Nucleus accumbens (tissue), 56 donors: ENCODE measurements around the gene CYTH1.
"Not testable (repeated sequence)": the region's sequence is repeated elsewhere in the genome, so short reads cannot be mapped to it uniquely, and the experiment has no call there.

Source experiments
- DNase-seq, 56 donors: peaks; one replicate each; lab custom pipeline; 2025; lab: John Stamatoyannopoulos, UW

Gene CYTH1

DNA sequence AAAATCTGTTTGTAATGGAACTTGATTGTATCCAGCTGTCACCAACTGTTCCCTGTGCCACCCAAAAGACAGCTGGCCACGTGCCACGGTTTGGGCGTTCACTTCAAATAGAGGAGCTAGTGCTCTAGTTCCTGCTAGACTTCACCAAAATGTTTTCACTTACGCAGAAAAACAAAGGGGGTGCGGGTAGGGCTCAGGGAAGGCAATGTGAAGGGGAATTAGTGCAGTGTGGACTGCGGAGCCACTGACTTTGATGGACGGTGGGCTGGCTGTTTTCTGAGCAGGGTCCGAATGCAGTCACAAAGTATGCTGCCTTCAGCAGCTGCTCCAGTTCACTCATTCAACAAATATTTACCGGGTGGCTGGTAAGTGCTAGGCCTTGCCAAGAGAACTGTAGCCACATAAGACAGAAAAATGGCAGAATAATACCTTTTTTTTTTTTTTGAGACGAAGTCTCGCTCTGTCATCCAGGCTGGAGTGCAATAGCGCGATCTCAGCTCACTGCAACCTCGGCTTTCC is 7.6 kb upstream of the CYTH1 start:
- DNase-seq, result peak in 11 of 56 donors; percentile 12 to 64 (median 28)

DNA sequence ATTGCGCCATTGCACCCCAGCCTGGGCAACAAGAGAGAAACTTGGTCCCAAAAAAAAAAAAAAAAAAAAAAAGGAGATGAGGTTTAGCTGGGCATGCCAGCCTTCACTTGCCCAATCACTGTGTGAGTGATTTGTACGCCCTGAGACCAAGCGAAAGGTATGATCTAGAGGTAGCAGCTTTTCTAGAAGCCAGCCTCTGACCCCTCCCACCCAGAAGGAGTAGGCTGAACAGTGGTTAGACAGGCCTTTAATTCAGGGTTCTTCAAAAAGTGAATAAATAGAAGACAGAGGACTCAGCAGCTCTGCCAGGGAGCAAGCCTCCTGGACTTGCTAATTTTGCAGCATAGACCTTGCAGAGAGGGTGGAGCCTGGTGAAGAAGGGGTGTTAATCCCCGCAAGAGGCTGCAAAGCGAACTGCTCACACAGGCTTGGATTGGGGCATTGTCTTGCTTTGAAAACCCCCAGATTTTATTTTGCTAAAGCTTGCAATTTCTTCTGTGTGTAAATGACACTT is 7.1 kb upstream of the CYTH1 start:
- no peak for DNase-seq

DNA sequence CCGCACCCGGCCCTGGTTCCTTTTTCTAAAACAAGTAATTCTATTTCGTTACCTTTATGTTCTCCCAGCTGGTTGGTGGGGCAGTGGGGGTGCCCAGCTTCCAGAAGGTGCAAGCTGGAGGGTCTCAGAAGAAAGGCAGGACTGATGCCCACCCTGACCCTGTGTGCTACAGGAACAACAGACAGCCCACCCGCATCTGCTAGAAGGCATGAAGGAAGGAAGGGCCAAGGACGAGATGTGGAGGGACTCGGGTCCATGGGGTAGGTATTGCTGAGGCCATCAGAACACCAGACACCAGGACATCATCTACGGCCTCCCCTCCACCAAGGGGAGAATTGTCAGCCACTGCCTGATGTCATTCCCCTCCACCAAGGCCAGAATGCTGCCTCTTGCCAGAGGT is 6.4 kb upstream of the CYTH1 start:
- no peak for DNase-seq

DNA sequence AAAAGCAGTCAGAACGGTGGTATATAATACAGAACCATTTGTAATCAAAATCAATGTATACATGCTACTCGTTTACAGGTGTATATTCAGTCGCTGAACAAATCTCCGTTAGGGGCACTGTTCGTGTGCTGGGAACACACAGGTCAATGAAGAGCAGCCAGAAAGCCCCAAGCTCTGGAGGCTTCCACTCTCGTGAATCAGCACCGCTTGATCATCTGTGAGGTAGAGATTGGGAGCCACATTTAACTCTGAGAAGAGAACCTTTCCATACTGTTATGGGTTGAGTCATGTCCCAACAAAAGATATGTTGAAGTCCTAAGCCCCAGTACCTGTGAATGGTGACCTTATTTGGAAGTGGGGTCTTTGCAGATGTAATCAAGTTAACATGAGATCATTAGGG is 5.4 kb upstream of the CYTH1 start:
- no peak for DNase-seq

DNA sequence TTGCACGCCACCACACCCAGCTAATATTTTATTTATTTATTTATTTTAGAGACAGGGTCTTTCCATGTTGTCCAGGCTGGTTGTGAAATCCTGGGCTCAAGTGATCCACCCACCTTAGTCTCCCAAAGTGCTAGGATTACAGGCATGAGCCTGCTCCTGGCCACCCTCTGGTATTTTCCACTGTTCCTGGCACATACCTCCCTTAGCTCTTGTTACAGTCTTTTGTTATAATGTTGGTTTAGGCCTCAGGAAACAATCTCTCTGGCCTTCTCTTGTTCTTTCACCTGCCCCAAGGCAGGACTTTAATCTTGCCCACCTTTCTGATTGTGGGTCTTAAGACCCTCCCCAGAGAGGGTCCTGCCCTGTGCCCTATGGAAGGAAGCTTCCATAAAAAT is 3.6 kb upstream of the CYTH1 start:
- no peak for DNase-seq

DNA sequence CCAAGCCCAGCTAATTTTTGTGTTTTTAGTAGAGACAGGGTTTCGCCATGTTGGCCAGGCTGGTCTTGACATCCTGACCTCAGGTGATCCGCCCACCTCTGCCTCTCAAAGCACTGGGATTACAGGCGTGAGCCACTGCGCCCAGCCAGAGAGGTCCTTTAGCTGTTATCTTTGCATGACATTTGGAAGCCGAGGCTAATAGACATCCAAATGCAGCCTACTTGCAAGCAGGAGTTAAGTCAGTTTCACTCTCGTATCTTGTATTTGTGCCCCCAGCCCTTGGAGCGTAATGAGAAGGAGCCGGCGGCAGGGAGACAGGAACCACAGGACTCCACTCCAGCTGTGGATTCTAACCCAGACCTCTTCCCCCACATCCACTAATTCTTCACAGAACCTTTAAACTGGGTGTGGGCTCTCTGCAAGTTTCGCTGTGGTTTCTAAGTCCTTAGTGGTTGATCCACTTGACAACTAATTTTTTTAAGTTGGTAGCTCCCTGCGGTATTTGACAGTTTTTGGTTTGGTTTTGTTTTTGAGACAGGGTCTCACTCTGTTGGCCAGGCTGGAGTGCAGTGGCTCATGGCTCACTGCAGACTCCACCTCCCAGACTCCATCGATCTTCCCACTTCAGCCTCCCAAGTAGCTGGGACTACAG is 3.1 kb upstream of the CYTH1 start:
- DNase-seq, result no peak

DNA sequence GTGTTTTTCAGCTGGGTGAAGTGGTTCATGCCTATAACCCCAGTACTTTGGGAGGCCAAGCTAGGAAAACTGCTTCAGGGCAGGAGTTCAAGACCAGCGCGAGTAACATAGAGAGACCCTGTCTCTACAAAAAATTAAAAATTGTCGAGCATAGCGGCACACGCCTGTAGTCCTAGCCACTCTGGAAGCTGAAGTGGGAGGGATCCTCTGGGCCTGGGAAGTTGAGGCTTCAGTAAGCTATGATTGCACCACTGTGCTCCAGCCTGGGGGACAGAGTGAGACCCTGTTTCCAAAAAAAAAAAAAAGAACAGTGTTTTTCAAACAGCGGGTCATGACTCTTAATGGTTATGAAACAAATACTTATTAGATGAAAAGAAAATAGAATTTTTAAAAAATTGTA is 2.3 kb upstream of the CYTH1 start:
- no peak for DNase-seq

DNA sequence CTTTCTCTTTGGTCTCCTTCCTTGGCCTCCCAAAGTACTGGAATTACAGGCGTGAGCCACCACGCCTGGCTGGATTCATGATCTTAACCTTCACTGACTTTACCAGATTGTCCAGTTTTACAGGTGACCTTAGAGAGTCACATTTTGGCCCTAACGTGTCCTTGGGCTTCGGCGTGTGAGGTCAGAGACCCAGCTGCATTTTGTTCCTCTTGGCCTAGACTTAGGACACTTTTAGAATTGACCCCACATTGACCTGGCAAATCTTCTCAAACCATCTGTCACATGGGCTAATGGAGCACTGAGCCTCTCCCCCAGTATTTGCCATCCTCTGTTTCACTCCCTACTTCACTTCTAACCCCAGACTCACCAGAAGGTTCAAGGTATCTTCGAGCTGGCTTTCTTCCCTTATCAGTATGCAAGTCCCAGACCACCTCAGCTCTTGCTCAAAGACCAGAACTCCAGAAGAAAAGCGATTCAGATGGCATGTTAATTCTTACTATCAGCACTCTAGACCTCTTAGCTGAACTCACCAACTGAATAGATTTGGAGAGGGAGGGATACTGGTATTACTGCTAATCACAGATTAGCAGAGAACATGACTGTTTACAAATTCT is 1.7 kb upstream of the CYTH1 start:
- no peak for DNase-seq

DNA sequence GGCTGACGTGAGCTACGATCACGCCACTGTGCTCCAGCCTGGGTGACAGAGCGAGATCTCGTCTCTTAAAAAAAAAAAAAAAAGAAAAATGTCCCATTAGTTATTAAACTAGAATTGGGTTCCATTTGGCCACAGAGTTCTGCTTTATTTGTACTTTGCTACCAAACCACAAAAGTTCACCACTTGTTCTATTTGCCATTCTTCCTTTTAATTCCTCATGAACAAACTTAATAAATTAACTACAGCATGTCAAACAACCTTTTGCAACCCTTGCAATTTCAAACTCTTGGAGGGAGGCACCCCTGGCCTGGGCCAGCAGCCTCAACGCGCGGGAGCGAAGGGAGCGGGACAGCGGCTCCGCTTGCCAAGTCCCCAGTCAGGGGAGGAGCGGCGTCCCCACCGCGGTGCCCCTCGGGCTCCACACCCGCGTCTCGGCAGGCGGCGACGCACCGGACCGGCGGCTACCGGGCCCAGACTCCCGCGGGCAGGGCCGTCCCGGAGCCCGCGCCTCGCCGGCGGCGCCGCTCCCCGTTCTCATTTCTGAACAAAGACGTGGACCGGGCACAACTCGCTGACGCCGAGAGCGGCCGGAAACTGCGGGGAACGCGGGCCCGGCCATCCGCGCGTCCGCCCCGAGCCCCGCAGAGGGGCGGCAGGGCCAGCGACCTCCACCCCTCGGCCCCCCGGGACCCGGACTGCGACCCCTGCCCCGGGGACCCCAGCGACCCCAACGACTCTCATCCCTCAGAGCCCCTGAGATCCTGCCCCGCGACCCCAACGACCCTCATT is 775 bp downstream of the CYTH1 start:
- peak in 33 of 56 donors; percentile 16 to 69 (median 37) for DNase-seq

DNA sequence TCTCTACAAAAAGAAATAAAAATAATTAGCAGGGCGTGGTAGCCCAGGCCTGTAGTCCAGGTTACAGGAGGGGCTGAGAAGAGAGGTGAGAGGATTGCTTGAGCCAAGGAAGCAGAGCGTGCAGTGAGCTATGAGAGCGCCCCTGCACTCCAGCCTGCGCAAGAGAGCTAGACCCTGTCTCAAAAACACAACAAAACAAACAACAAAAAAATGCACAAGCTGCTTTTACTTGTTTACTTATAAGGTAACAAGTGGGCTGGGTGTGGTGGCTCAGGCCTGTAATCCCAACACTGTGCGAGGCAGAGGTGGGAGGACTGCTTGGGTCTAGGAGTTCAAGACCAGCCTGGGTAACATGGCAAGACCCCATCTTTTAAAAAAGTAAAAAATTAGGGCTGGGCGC is 1.7 kb downstream of the CYTH1 start:
- no peak for DNase-seq

DNA sequence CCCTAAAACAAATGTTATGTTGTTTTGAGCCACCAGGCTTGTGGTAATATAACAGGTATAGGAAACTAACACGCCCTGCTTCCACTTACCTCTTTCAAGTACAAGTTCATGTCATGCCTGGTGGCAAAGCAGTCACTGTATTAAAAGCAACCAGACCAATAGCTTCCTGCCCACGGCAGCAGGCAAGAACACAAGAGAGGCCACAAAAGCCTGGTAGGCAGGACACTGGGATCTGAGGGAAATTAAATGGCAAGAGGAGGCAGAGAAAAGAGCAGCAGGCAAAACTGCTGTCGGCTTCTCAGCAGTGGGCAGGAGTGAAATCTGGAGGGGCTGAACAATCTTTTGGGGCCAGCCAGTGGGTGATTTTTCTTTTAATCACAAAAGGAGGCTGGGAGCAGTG is 2.2 kb downstream of the CYTH1 start:
- no peak for DNase-seq

DNA sequence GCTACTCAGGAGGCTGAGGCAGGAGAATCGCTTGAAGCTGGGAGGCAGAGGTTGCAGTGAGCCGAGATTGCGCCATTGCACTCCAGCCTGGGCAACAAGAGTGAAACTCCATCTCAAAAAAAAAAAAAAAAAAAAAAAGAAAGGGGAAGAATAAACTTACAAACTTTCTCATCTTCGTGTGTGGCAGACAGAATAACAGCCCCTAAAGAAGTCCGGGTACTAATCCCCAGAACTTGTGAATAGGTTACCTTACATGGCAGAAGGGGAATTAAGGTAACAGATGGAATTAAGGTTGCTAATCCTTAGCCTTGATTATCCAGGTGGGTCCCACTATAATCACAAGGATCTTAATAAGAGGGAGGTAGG is 2.8 kb downstream of the CYTH1 start:
- not testable (repeated sequence) for DNase-seq

DNA sequence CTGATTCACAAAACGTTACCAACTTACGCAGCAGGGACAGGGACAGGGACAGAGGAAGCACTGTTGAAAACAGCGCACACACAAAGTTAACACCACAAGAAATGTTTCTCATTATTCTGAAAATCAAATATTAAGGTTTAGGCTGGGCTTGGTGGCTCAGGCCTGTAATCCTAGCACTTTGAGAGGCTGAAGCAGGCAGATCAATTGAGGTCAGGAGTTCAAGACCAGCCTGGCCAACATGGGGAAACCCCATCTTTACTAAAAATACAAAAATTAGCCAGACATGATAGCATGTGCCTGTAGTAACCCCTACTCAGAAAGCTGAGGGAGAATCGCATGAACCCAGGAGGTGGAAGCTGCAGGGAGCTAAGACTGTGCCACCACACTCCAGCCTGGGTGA is 4.2 kb downstream of the CYTH1 start:
- no peak for DNase-seq

DNA sequence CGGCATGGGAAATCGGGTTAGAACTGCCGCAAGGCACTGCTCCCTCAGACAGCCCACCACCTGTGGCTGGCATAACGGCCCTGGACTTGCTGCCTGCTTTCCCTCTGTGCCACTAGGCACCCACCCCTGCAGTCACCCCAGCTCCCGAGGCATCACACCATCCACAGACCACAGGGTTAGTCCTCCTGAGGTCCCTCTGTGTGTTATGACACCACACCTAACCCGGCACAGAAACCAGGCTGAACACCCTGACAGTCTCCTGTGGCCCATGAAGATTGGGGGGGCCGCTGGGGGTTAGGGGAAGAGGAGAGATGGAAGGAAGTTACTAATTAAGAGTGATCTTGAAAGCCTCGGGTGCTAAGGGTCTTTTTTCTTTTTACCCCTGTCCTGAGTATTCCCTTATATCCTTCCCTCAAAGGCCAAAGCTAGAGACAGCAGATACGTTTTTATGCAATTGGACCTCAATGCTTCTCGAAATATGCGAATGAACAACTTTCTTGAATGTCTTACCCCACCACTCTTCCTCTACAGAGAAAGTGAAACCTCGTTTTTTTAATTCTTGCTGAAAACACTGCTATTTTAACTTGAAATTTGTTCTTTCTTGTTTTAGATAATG is 7.0 kb downstream of the CYTH1 start:
- no peak for DNase-seq

DNA sequence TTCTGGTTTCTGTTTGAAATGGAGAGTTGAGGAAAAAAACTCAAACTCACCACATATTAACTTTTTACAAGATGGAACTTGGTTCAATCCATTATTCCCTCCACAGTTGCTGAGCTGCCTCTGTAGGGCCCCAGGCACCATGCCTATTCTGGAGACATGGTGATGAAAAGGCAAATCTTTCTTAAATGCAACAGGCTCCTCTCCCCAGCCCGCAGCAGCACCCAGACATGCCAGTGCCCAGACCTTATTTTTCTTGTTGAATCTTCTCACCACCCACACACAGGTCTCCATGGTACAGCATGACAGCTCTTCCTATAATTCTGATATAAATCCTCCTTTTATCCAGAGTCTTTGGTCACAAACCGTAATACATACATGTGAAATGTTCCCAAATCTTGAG is 7.6 kb downstream of the CYTH1 start:
- no peak for DNase-seq

DNA sequence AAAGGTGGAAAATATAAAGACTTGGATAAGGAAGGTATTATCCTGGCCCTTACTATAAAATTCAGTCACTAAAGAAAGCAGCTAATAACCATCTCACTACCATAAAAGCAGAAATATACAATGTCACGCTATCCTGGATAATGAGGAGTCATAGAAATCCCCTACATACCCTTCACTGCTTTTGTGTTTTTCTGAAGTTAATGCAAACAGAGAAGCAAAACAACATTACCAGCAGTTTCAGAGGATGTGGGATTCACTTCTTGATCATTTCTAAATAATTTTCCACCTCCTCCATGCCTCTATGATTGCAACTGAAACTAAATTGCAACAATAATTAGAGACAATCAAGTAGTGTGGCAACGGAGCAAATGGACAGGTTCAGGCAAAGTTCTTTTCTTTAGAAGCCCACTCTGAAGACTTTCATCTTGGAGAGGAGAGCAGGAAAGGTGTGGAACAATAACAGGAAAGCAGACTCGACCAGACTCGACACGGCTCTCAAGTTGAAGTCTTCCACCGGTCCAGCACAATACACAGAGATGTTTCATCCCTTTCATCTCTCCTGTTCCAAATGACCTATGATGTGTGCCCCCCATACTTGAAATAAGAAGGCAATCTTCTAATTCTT is 10.2 kb downstream of the CYTH1 start:
- no peak for DNase-seq

DNA sequence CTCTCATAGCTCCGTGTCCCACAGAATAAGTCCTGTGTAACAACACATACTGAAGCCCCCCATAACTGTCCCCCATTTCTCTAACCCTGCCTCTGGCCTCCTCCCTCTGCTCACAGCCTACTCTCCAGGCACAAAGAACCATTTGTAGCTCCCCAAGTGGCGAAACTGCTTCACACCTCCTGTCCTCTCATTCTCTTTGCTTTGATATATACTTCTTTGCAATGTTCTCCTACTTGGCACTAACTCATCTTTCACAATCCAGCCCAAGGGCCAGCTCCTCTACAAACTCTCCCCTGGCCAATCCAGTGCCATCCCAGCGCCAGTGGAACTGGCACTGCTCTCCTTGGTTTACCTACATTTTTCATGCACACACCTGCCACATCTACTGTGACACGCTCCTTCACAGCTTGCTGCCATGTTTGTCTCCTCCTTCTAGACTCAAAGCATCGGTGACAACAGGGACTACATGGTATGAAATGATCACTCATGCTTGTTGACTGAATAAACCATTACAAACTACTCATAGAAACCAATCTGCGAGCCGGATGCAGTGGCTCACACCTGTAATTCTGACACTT is 12.8 kb downstream of the CYTH1 start:
- DNase-seq, result no peak

DNA sequence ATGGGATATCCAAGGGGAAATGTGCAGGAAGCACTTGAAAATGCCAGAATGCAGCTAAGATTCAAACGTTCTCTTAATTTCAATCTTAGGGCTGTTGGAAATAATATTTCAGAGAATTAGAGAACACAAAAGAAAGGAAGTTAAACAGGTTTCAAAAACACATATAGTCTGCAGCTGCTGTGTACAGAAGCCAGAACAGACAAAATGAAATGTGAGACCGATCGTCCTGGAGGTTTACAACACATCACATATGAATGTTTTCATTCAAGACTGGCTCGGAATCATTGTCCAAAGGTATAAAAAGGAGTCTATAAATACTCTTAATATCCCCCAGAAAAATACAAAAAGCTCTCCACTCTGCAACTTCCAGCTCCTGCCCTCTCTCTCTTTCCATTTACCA is 14.3 kb downstream of the CYTH1 start:
- DNase-seq, result no peak

DNA sequence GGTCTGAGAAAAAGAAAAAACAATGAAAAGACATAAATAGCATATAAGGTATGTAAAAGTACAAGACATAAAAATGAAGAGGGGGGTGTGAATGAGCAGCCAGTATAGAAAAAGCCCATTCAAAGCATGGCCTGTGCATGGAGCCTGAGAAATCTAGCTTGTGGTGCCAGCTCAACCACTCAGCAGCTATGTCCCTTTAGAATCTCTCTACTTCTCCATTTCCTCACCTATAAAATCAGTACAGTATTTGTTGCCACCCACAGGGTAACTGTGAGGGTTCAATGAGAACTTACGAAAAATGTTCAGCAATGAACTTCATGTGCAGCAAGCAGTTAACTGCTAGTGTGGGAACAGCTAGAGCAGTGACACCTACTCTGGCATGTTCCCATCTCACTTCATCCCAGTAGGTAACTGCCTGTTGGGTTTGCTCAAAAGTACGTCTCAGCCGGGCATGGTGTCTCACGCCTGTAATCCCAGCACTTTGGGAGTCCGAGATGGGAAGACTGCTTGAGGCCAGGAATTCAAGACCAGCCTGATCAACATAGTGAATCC is 15.3 kb downstream of the CYTH1 start:
- DNase-seq, result no peak

DNA sequence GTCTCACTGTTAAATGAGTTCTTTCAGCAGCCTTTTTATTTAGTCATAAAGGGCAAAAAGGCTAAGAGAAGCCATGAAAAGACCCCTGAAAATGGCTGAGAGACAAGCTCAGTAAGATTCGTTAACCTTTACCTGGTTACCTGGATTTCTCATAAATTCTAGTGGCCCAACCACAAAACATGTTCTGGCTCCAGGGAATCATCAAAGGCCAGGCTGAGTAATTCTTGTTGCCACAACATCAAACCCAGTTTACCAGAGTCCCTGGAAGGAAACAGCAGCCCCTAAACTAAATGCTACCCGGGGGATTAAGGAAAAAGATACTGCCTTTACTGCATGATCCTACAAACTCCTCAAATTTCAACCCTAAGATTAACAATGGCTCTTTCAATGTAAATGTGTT is 15.8 kb downstream of the CYTH1 start:
- no peak for DNase-seq
